Measurements from ENCODE around the gene RAB36.
A peak's percentile ranks its signal among the peaks of the same experiment; 100 is the strongest.

Gene RAB36, protein sequence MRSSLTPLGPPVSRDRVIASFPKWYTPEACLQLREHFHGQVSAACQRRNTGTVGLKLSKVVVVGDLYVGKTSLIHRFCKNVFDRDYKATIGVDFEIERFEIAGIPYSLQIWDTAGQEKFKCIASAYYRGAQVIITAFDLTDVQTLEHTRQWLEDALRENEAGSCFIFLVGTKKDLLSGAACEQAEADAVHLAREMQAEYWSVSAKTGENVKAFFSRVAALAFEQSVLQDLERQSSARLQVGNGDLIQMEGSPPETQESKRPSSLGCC

DNA sequence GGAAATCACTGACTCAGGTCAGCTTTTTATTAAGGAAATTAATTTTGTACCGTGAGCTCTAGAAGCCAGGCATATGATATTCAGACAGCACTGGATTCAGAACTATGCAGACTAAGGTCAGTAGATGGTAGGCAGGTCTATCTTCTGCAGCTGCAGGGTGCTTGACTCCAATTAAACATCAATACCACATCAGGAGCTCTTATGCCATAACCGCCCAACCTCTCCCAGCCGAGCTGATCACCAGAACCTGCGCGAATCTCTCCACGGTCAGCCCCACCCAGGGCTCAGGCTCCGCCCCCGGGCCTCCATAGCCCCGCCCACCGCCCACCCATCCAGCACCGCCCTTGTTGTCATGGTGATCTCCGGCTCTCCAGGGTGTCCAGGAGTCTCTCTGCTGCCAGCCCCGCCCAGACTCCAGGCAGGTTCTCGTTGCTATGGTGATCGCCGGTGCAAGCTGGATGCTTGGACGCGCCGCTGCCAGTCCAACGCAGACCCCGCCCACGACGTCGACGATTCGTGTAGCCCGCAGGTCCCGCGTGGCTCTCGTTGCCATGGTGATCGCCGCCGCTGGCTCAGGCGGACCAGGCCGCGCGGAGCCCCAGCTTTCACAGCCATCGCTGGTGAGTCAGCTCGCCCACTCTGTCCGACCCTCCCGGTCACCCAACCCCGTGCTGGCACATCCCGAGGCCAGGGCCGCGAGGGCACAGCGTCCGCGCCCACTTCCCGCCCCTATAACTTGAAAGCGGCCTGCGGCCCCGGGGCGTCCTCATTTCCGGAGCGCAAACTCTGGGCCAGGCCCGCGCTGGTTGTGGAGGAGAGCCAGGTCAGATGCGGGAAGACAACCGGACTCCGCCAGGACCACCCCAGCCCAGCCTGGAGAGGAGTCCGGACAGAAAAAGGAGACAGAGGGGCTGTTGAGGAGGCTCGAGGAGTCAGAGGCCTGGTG, at the start of gene RAB36:
Gene RAB36 (plus strand): TSS at position 546 of the 946 bp plus-strand sequence. CDS start 1,140 bp downstream, outside the sequence.
- DNase-seq (ENCODE audit: low read depth) = peak; percentile 96

DNA sequence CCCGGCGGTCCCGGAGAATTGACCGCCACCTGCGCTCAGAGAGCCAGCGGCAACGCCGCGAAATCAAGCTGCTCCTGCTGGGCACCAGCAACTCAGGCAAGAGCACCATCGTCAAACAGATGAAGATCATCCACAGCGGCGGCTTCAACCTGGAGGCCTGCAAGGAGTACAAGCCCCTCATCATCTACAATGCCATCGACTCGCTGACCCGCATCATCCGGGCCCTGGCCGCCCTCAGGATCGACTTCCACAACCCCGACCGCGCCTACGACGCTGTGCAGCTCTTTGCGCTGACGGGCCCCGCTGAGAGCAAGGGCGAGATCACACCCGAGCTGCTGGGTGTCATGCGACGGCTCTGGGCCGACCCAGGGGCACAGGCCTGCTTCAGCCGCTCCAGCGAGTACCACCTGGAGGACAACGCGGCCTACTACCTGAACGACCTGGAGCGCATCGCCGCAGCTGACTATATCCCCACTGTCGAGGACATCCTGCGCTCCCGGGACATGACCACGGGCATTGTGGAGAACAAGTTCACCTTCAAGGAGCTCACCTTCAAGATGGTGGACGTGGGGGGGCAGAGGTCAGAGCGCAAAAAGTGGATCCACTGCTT, 49.4 kb upstream of the RAB36 start:
- DNase-seq (ENCODE audit: low read depth) = no peak

DNA sequence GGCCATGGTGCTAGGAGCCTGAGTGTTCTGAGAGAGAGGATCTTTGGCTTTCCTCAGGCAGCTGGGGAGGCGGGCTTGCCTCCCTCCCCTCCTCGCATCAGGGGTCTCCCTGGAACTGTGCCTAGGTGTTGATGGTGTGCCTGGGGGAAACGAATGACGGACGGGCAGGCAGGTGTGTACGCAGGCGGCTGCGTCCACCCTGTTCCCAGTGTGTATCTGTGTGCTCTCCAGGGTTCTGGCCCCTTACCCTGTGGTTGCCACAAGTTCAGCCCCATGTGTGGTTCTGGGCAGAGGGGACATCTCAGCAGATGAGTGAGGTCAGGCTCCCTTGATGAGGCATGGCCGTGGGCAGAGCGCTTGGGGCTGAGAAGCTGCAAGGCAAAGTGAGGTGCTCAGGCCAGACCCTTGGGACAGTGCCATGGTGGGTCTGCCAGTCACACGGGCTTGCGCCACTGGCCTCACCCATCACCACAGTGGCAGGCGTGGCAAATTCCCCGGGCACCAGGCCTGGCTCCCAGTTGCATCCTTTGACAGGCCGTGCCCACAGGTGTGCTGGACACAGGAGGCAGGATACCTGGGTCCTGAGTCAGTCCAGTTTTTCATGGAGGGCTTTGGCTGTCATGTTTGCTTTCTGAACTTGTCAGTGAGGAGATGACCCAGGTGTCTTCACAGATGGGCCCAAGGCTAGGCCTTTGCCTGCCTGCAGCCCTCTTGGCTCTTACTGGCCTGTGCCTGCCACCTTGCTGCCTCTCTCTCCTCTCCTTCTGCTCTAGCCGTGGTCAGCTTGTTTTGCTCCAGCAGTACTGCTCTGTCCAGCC, 47.7 kb upstream of the RAB36 start:
- no peak for DNase-seq (ENCODE audit: low read depth)

DNA sequence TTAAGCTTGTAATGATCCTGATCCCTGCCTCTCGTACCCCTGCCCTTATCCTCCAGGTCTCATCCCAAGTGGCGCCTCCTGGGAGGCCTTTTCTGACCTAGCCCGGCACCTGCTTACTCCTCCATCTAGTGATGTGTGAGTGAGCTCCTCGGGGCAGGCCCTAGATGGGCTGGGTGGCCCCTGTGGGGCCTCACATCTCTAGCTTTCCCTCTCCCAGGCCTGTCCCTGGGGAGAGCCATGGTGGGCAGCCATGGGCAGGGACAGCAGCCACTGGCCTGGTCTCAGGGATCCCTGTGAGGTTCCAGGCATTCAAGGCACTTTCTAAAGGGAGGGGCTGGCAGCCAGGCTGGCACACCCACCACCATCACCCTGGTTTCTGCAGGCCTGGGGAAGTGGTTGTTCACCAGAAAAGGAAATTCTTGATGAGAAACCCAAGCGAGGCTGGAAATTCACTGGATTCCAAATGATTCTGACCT, 47.0 kb upstream of the RAB36 start:
- DNase-seq (ENCODE audit: low read depth) = no peak

DNA sequence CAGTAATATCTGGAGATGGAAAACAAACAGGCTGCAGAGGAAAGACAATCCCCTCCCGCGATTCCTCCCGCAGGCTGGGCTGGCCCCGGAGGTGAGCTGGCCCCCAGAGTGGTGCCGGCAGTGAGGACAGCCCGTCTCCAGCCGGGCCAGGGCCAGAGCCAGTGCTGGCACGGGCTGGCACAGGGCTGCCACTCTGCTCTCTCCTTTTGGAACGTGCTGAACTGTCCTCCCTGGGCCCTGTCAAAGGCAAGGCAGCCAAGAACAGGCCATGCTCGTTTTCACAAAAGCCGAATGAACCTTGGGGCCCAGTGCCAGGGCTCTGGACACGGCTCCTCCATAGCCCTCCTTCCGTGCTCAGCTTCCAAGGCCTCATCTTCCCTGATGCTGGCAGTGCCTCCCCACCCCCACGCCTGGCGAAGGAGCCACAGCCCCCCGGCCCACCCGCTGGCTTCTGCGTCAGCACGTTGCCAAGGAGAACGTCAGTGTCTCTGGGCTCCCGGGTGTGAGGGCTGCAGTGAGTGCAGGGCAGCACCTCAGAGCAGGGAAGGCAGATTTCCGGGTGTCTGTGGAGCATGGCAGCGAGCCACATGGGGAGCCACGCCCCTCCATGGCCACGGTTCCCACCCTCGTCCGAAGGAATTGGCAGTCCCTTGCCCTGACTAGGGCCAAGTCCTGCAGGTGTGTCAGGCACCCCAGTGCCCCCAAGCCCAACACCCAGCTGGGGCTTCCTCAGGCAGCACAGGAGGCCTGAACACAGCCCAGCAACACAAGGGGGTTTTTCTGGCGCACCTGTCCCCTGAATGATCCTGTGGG, 46.4 kb upstream of the RAB36 start:
- no peak for DNase-seq (ENCODE audit: low read depth)

DNA sequence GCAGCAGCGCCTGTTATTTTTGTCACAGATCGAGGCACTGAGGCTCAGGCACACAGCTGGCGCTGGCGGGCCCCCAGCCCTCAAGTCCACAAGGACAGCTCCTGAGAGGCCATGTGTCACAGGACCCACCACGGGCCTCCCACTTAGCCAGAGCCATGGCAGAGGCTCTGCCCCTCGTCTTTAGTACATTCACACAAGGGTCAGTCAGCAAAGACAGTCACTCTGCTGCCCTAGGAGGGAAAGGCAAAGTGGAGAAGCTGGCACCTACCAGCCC, 45.8 kb upstream of the RAB36 start:
- no peak for DNase-seq (ENCODE audit: low read depth)

DNA sequence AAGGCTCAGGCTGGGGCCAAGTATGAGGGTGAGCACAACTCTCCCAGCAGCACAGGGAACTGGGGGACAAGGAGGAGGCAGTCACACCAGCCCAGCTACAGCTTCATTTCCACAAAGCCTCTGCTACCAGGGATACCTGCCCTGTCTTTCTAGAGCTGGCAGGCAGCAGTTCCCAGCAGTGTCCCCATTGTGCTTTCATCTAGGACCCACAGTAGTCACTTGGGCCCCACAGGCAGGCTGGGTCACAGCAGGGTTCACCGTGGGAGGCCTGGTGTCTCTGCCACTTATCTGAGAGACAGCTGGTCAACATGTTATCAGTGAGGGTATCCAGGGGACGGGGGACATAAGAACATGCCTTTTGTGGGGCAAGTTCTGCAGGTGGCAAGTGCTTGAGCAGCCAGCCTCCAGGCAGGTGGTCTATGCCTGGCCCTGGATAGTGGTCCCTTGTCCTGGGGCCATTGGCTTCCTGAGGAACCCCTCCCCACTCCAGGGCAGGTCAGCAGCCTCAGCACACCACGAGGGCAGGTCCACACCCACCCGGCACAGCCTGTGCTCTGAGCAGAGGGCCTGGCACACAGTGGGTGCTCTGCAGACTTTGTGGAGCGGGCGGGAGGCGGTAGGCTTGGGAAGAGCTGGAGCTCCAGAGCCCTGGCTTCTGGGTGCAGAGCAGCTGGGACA, 45.0 kb upstream of the RAB36 start:
- DNase-seq (ENCODE audit: low read depth) = no peak

DNA sequence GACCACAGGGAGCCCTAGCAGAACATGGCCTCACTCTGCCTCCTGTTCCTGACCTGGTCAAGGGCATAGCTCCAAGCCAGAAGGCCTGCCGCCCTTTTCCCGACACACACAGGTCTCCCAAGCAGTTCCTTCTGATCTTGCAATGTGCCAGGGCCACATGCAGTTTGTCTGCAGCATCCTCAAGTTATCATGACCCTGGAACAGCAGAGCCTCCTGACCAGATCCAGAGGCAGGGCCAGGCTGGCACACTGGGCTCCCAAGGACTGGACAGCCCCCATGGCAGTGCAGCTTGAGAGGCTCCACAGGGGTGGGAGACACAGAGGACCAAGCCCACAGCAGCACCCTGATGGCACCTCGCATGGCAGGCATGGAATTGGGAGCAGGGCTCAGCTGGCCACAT, 43.8 kb upstream of the RAB36 start:
- no peak for DNase-seq (ENCODE audit: low read depth)

DNA sequence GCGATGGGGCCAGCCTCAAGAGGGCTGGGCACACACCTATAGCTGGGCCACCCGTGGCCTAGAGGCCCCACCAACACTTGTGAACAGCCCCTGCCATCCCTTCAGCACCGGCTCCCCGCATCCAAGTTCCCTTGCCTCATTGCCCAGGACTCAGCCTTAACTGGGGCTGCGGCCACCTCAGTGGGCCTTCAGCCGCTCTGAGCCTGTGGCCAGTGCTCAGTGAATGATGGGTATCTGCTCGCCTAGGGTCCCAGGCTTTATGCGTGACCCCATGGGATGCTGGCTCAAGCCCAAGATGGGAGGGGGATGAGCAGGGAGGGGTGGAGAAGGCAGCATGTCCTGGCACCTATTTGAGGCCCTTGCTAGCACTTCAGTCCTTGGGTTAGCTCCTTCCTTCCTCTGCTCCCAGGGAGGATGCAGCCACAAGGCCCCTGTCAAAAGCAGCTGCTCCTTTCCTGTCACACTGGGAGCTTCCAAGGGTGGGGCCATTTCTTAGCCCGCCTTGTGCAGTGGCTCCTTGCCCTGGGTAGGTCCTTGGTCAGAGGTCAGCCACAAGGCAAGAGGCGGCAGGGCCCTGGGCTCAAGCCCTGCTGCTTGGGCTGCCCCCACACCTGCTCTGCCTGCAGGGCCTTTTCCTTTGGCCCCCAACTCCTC, 43.1 kb upstream of the RAB36 start:
- no peak for DNase-seq (ENCODE audit: low read depth)

DNA sequence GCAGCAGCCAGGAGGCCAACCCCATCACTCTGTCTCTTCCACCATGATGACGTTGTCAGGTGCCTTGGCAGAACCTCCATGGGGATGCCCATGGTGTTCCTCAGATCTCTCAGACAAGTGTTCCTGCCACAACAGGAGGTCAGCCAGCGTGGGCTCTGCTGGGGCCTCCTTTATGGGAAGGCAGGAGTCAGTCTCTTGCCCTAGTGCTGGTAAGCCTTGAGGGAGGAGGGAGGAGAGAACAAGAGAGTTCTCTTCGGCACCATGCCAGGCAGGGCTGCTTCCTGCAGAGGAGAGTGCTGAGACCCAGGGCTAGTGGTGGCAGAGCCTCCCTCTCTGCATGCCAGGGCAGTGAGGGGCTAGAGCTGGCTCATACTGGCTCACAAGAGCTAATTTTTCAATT, 42.5 kb upstream of the RAB36 start:
- no peak for DNase-seq (ENCODE audit: low read depth)

DNA sequence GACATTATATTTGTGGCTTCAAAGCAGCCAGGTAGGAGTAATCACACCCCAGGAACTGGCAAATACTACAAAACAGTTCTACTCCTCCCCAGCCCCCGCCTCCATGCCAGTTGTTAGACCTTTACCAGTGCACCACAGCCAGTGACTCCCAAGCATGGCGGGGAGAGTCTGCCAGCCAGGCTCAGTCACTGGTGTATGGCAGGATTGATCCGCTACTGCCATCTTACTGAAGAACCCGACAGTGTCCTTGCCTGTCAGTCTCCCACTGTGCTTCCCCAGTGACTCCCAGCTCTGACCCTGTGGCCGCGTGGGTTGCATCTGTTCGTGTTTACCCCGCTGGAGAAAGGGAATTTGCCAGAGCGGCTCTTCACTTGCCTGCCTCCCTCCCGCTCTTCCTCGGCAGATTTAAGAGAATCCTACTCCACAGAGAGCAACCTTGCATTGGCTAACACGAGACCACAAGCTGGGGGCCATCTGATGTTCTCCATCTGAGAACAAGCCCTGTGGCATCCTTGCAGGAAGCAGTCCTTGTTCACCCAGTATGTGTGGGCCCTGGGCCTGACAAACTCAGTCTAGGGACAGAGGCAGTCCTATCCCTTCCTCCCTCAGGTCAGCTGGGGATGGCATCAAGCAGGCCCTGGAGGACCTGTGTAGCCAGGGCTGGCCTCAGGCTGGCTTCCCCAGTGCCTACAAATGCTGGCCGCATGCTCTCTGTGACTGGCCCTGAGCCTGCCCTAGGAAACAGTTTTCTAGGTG, 41.9 kb upstream of the RAB36 start:
- DNase-seq (ENCODE audit: low read depth) = no peak

DNA sequence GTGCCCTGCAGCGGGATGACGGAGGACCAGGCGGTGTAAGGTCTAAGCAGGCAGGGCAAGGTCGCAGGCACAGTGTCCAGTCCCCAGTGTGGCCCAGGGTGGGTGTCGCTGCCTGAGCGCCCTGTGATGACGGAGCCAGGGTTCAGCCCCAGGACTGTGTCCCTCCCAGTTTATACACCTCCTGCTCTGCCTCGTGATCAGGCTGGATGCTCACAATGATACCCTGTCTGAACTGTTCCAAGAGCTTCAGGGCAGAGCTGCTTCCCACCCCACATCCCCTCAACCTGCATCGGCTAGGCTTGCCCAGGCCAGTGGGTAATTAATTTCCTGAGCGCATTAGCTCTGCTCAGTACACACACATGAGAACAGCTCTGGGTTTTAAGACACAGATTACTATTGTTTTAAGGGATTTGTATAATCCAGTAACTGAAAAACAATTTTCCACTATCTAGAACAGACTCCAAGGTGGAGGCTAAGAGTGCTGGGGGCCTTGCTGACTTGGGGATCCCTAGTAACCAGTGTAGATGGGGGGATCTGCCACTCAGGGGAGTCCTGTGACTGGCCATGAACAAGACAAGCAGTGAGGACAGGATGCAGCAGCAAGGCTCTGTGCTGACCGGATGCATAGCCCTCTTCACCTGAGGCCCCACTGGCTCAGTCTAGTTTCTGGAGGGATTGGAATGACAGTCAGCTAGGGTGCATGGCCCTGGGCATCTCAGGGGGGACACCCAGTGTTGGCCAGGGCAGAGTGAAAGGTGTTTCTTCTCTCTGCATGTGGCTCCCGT, 40.9 kb upstream of the RAB36 start:
- no peak for DNase-seq (ENCODE audit: low read depth)

DNA sequence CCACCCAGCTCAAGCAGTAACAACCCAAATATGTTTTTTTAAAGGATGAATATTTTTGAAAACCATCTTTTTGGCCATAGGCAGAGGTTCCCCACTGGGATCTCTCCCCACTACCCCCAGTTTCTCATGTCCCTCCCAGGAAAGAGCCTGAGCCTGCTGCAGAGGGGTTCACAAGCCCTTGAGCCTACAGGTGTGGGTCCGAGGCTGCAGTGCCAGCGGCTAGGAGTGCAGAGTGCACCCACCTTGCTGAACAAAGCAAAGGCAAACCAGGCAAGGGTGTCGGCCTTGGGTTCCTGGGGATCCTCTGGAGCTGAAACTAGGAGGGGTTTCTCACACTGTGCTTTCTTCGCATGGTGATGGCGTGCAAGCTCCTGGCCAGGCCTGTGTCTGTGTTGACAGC, 40.0 kb upstream of the RAB36 start:
- DNase-seq (ENCODE audit: low read depth) = no peak

DNA sequence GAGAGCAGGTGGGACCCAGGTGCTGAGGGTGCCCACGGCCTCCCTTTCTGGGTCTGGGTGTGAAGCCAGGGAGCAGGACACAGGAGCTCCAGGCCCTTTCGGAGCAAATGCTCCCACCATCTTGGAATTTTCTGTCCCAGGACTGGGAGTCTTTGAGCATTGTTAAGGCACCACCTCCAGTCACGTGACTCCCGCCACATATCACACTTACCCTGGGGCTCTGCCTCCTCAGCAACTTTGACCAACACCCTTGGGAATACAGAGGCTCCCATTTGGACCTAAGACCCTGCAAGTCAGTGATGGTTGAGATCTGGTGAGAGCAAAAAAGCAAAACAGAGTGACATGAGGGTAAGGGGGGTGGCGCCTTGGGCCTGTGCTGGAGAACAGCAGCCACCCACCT, 39.4 kb upstream of the RAB36 start:
- no peak for DNase-seq (ENCODE audit: low read depth)

DNA sequence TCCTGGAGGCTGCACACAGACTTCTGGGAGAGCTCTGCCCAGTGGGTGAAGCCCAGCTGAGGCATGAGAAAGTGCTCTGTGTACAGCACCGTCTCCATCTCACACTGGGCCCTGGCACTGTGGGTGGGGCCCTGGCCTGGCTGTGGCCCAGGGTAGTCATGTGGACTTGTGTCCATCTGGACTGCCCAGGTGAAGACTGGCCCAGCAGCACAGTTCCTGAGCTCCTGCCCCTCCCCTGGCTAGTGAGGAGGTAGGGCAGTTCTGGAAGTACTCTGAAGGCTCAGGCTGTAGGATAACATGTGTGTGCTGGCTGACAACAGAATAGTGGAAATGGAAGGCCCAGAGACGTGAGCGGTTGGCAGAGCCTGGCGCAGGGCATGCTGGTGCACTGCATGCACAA, 38.9 kb upstream of the RAB36 start:
- no peak for DNase-seq (ENCODE audit: low read depth)

DNA sequence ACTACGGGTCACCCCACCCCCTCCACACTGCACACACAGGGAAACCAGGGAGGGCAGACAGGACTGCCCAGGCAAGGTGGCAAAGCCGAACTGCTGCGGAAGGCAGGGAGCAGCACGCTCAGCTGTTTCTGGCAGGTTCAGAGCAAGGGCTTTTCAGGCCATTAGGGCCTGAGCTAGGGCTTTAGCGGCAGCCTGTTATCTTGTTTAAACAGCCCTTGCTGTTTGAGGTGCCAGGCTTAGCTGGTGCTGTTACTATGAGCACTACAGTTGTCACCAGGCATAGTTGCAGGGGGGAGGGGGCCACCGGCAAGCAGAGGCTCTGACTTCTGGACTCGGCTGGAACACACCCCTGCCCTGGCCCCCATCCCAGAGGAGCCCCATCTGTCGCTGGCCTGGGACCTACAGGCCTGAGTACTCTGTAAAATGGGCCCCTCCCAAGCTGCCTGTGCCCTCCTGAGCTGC, 38.3 kb upstream of the RAB36 start:
- DNase-seq (ENCODE audit: low read depth) = no peak

DNA sequence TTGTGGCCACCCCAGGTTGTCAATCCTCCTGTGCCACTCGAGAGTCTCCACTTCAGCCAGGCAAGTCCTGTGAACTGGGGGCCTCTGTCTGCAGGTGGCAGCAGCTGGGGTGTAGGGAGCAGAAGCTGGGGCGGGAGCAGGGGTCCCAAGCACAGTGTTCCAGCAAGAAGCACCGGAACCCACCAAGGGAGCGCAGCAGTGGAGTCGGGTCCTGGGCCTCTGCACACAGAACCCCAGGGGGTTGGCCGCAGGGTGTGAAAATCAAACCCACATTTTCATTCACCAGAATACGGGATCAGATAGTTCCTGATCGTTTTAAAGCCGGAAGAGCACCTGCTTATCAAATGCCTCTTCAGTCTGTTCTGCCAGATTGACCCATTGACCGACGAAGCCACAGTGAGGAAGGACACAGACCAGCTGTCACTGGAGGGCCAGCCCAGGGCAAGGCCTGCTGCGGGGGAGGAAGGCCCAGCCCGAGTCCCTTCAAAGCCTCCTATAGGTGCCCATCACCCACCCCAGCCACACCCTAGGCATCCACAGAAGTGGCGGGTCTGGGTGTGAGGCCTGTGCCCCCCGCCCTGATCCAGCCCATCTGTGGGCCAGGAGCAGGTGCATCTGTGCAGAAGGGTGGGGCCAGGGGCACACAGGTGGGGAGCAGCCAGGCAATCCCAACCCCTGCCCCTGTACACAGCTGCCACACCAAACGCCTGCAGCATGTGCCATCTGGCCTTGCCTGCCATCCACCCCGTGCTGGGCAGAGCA, 37.6 kb upstream of the RAB36 start:
- no peak for DNase-seq (ENCODE audit: low read depth)
